Subcutaneous abdominal adipose tissue (tissue), 5 donors: Measurements from ENCODE around the gene SCARB1.
"Not testable (repeated sequence)": the region's sequence is repeated elsewhere in the genome, so short reads cannot be mapped to it uniquely, and the experiment has no call there.

ENCODE experiments used
- H3K27ac ChIP-seq: one replicate; pipeline ENCODE4 v1.7.0; 2013; ENCODE audit warnings: low read depth, mild to moderate bottlenecking, inconsistent platforms, low read length, moderate library complexity
- H3K27me3 ChIP-seq, 5 donors: one replicate each; pipeline ENCODE4 v1.7.0; 2013; ENCODE audit warnings: low read length in 5 of 5, inconsistent platforms in 1 of 5; ENCODE audit not compliant: control insufficient read depth in 5 of 5, insufficient read depth in 4 of 5
- H3K36me3 ChIP-seq, 5 donors: one replicate each; pipeline ENCODE4 v1.7.0; 2013; ENCODE audit warnings: low read length in 5 of 5; ENCODE audit not compliant: control insufficient read depth in 5 of 5, insufficient read depth in 5 of 5
- H3K4me1 ChIP-seq, 5 donors: one replicate each; pipeline ENCODE4 v1.7.0; 2013; ENCODE audit warnings: low read length in 5 of 5, mild to moderate bottlenecking in 3 of 5, moderate library complexity in 1 of 5; ENCODE audit not compliant: control insufficient read depth in 5 of 5, insufficient read depth in 5 of 5
- H3K4me3 ChIP-seq, 5 donors: one replicate each; pipeline ENCODE4 v1.7.0; 2013; ENCODE audit warnings: low read length in 5 of 5, low read depth in 1 of 5
- H3K9ac ChIP-seq, 5 donors: one replicate each; pipeline ENCODE4 v1.7.0; 2013; ENCODE audit warnings: low read length in 5 of 5, mild to moderate bottlenecking in 4 of 5, moderate library complexity in 3 of 5
- H3K9me3 ChIP-seq, 5 donors: one replicate each; pipeline ENCODE4 v1.7.0; 2013; ENCODE audit warnings: low read length in 5 of 5; ENCODE audit not compliant: control insufficient read depth in 5 of 5
- donor health status: healthy.
- donor health status: healthy.
- donor health status: healthy.
- donor health status: healthy.
- donor health status: healthy.

The SCARB1 gene

GRCh38 chr12:124863416-124864325, at the start of gene SCARB1:
SCARB1 (minus strand) TSS chr12:124863864; CDS start chr12:124863720, 144 bp downstream.
- Histone ChIP-seq H3K36me3 (peaks cover 0 to 8% (median 5%) of the 10 kb centered on the region in 5 donors), H3K27me3 (no peaks in the 10 kb centered on the region), H3K27ac (peak within 1 kb of the TSS; percentile 72), H3K9ac (peak within 1 kb of the TSS; percentile 61 to 81 (median 76)), H3K4me3 (peak within 1 kb of the TSS; percentile 72 to 86 (median 85)), H3K4me1 (peaks cover 7 to 55% (median 38%) of the 10 kb centered on the region in 5 donors), H3K9me3 (no peaks in the 10 kb centered on the region)

- not testable (repeated sequence) for H3K9me3 ChIP-seq, H3K27me3 ChIP-seq
- Histone ChIP-seq H3K9ac (peak overlapping the region in 3 of 5 donors; percentile 48 to 100 (median 97)), H3K4me3 (peak overlapping the region; percentile 94 to 100 (median 100)), H3K36me3 (peaks cover 9 to 31% (median 30%) of the 10 kb centered on the region in 5 donors), H3K4me1 (peaks cover 14 to 65% (median 57%) of the 10 kb centered on the region in 5 donors), H3K27ac (peak overlapping the region; percentile 100)
These were observed 49.0 kb upstream of the SCARB1 start for GRCh38 chr12:124912529-124913287.

- Histone ChIP-seq H3K4me3 (peak overlapping the region; percentile 44 to 64 (median 60)), H3K27ac (peak overlapping the region; percentile 75), H3K36me3 (peaks cover 9 to 31% (median 30%) of the 10 kb centered on the region in 5 donors), H3K4me1 (peaks cover 7 to 57% (median 51%) of the 10 kb centered on the region in 5 donors), H3K9ac (peak overlapping the region in 3 of 5 donors; percentile 35 to 63 (median 38))
- not testable (repeated sequence) for H3K9me3 ChIP-seq, H3K27me3 ChIP-seq
These were observed 47.9 kb upstream of the SCARB1 start for GRCh38 chr12:124911521-124911920.

- peak overlapping the region in 3 of 5 donors; percentile 4 to 63 (median 38) for H3K9ac ChIP-seq
- no peaks in the 10 kb centered on the region for H3K9me3 ChIP-seq
- no peaks in the 10 kb centered on the region for H3K27me3 ChIP-seq
- H3K36me3 ChIP-seq: peaks cover 9 to 31% (median 30%) of the 10 kb centered on the region in 5 donors
- H3K4me1 ChIP-seq: peaks cover 7 to 53% (median 47%) of the 10 kb centered on the region in 5 donors
- peak overlapping the region; percentile 75 for H3K27ac ChIP-seq
- H3K4me3 ChIP-seq: peak overlapping the region; percentile 44 to 64 (median 60)
These were observed 47.2 kb upstream of the SCARB1 start for GRCh38 chr12:124910561-124911478.

GRCh38 chr12:124909831-124910560, 46.3 kb upstream of the SCARB1 start:
- no peaks in the 10 kb centered on the region for H3K9me3 ChIP-seq
- peak overlapping the region; percentile 75 for H3K27ac ChIP-seq
- H3K9ac ChIP-seq: no peak overlapping the region
- peak overlapping the region in 2 of 5 donors; percentile 50 to 60 for H3K4me3 ChIP-seq
- no peaks in the 10 kb centered on the region for H3K27me3 ChIP-seq
- peaks cover 7 to 50% (median 44%) of the 10 kb centered on the region in 5 donors for H3K4me1 ChIP-seq
- H3K36me3 ChIP-seq: peaks cover 9 to 31% (median 30%) of the 10 kb centered on the region in 5 donors

GRCh38 chr12:124906606-124907261, 43.1 kb upstream of the SCARB1 start:
- no peaks in the 10 kb centered on the region for H3K27me3 ChIP-seq
- no peak overlapping the region for H3K9ac ChIP-seq
- no peaks in the 10 kb centered on the region for H3K9me3 ChIP-seq
- H3K4me3 ChIP-seq: no peak overlapping the region
- H3K27ac ChIP-seq: no peak overlapping the region
- H3K36me3 ChIP-seq: peaks cover 9 to 15% (median 12%) of the 10 kb centered on the region in 5 donors
- peaks cover 10 to 44% (median 41%) of the 10 kb centered on the region in 5 donors for H3K4me1 ChIP-seq

GRCh38 chr12:124904306-124905098, 40.8 kb upstream of the SCARB1 start:
- Histone ChIP-seq H3K9ac (peak overlapping the region in 3 of 5 donors; percentile 2 to 26 (median 21)), H3K9me3 (no peaks in the 10 kb centered on the region), H3K27ac (peak overlapping the region; percentile 73), H3K4me1 (peaks cover 3 to 22% (median 20%) of the 10 kb centered on the region in 5 donors), H3K4me3 (peak overlapping the region in 4 of 5 donors; percentile 4 to 62 (median 17)), H3K36me3 (no peaks in the 10 kb centered on the region), H3K27me3 (no peaks in the 10 kb centered on the region)

GRCh38 chr12:124902916-124903315, 39.3 kb upstream of the SCARB1 start:
- peaks cover 3 to 32% (median 26%) of the 10 kb centered on the region in 5 donors for H3K4me1 ChIP-seq
- no peak overlapping the region for H3K4me3 ChIP-seq
- no peak overlapping the region for H3K9ac ChIP-seq
- no peaks in the 10 kb centered on the region for H3K27me3 ChIP-seq
- H3K27ac ChIP-seq: no peak overlapping the region
- no peaks in the 10 kb centered on the region for H3K9me3 ChIP-seq
- H3K36me3 ChIP-seq: no peaks in the 10 kb centered on the region
